HepG2 (cell line): Measurements from ENCODE around the gene TNFSF13. TPM values are rescaled to one million over a fixed set of nuclear protein-coding genes. Genes with fewer than 3 reads are reported as not detected.

Experiments
- ATAC-seq: fragments of 200-7000 bp; cut with Tn5 transposase; 3 replicates; pipeline ENCODE4 v1.9.1; 2020; ENCODE audit warnings: mild to moderate bottlenecking, moderate library complexity
- BruUV-seq: library from RNA; stranded (reverse); fragments of 400-500 nt; replicated peaks from 2 replicates; lab custom pipeline; 2021; lab: Mats Ljungman, UMichigan
- CTCF ChIA-PET: fragments of 300-600 bp; formaldehyde crosslinking; extraction: SDS; loops from one replicate; lab custom pipeline; 2021; ENCODE audit warnings: low total read pairs, inconsistent platforms, low intra/inter-chr PET ratio; lab: Yijun Ruan, JAX
- POLR2A ChIA-PET: fragments of 350-600 bp; sonication (Branson Sonifier 250); formaldehyde crosslinking; loops from one replicate; lab custom pipeline; 2020; ENCODE audit warnings: antibody characterized with exemption, inconsistent platforms; lab: Yijun Ruan, JAX
- DNase-seq: peaks from one replicate; pipeline ENCODE4 v3.0.0-alpha.2; 2015; ENCODE audit warnings: low spot score
- FAIRE-seq: peaks from 3 replicates; lab custom pipeline; 2011; peaks lifted over from hg19 to GRCh38; lab: Jason Lieb, UNC
- H2AFZ ChIP-seq: one replicate; pipeline ENCODE4 v1.6.1; 2011; ENCODE audit warnings: low read length, inconsistent platforms
- H3K27ac ChIP-seq: fragments of 300-600 bp; 3 replicates; pipeline ENCODE4 v1.8.0; 2011; ENCODE audit warnings: mixed run types, mild to moderate bottlenecking, mixed read lengths, low read length, inconsistent platforms; ENCODE audit not compliant: insufficient read depth; ENCODE audit errors: extremely low read length
- H3K27me3 ChIP-seq, 2 experiments: fragments of 200-600 bp in 1 of 2; 2 replicates in 1 of 2; 3 replicates in 1 of 2; pipeline versions ENCODE4 v1.6.0 to v1.8.0; 2011; ENCODE audit warnings: low read length in 2 of 2, mild to moderate bottlenecking in 2 of 2, moderate library complexity in 2 of 2, inconsistent platforms in 1 of 2; ENCODE audit not compliant: insufficient read depth in 2 of 2, control insufficient read depth in 1 of 2
- H3K36me3 ChIP-seq, 2 experiments: fragments of 200-600 bp in 1 of 2; replicated peaks in 1 of 2; 2 replicates in 1 of 2; 3 replicates in 1 of 2; pipeline versions ENCODE4 v1.5.1 to v1.8.0; 2011; ENCODE audit warnings: low read length in 2 of 2, inconsistent platforms in 1 of 2; ENCODE audit not compliant: insufficient read depth in 2 of 2, control insufficient read depth in 1 of 2
- H3K4me1 ChIP-seq: 2 replicates; pipeline ENCODE4 v1.5.1; 2012; ENCODE audit warnings: low read length, inconsistent platforms; ENCODE audit not compliant: insufficient read depth
- H3K4me2 ChIP-seq: 2 replicates; pipeline ENCODE4 v1.6.0; 2011; ENCODE audit warnings: low read depth, low read length, inconsistent platforms
- H3K4me3 ChIP-seq, 3 experiments: fragments of 200-600 bp in 1 of 3; sonication (generic), shearing (Covaris generic) in 1 of 3; replicated peaks in 1 of 3; 2 replicates each; pipeline ENCODE4 v1.5.1; 2011 to 2016; ENCODE audit warnings: low read length in 3 of 3, inconsistent platforms in 2 of 3, low read depth in 2 of 3, mild to moderate bottlenecking in 2 of 3, control low read depth in 1 of 3, mixed read lengths in 1 of 3; ENCODE audit not compliant: insufficient read depth in 1 of 3
- H3K79me2 ChIP-seq: one replicate; pipeline ENCODE4 v1.6.1; 2011; ENCODE audit warnings: low read length, inconsistent platforms; ENCODE audit not compliant: insufficient read depth
- H3K9ac ChIP-seq: 2 replicates; pipeline ENCODE4 v1.6.0; 2011; ENCODE audit warnings: mild to moderate bottlenecking, low read depth, low read length, inconsistent platforms; ENCODE audit not compliant: insufficient read depth
- H3K9me3 ChIP-seq: 2 replicates; pipeline ENCODE4 v1.5.1; 2012; ENCODE audit warnings: mild to moderate bottlenecking, low read length
- H4K20me1 ChIP-seq: 2 replicates; pipeline ENCODE4 v1.6.0; 2011; ENCODE audit warnings: inconsistent platforms, mild to moderate bottlenecking, low read length, moderate library complexity; ENCODE audit not compliant: insufficient read depth
- PHF21A ChIP-seq: sonication (generic); formaldehyde crosslinking; IDR thresholded peaks from 2 replicates; pipeline ENCODE4 v1.5.0; 2020; ENCODE audit warnings: mild to moderate bottlenecking, missing genetic modification reagents
- REST ChIP-seq, 2 experiments: IDR thresholded peaks; 2 replicates each; pipeline ENCODE4 v1.6.1; 2011 to 2012; ENCODE audit warnings: low read length in 2 of 2, borderline replicate concordance in 1 of 2, low read depth in 1 of 2, mild to moderate bottlenecking in 1 of 2, moderate library complexity in 1 of 2
- ZBTB1 ChIP-seq: sonication (generic); formaldehyde crosslinking; IDR thresholded peaks from 2 replicates; pipeline ENCODE4 v1.4.0; 2020; ENCODE audit warnings: missing genetic modification reagents, borderline replicate concordance
- ZBTB38 ChIP-seq: sonication (generic); formaldehyde crosslinking; IDR thresholded peaks from 2 replicates; pipeline ENCODE4 v1.5.1; 2020; ENCODE audit warnings: mild to moderate bottlenecking, missing genetic modification reagents
- ZNF24 ChIP-seq: fragments of 450-650 bp; IDR thresholded peaks from 2 replicates; pipeline ENCODE4 v1.6.1; 2017; ENCODE audit warnings: antibody characterized with exemption, mild to moderate bottlenecking
- WGBS: methylation state at CpG from one replicate; pipeline ENCODE4 v1.1.6; 2017; ENCODE audit warnings: low lambda C conversion rate; 5-methylcytosine and 5-hydroxymethylcytosine counted together
- in situ Hi-C: cut with HindIII; loops from 2 replicates; pipeline ENCODE4 v1.10.0; 2017; ENCODE audit warnings: low pct_unique_long_range_greater_than_20kb; ENCODE audit not compliant: extremely low pct_ligation_motif_present
- intact Hi-C: fragments of 100-400 bp; cut with micrococcal nuclease; formaldehyde crosslinking; loops from one replicate; pipeline ENCODE4 v1.10.0; 2022; ENCODE audit not compliant: unreplicated experiment
- polyA plus RNA-seq, 8 experiments: library from polyadenylated mRNA; depleted of rRNA in 3 of 8; stranded (reverse) in 7 of 8; unstranded in 1 of 8; fragments of >200 nt; fragmentation: Illumina TruSeq in 4 of 8; extraction: Trizol in 4 of 8; gene quantifications; 2 replicates each; pipeline versions ENCODE4 v1.2.1 to v1.2.3, GENCODE V29; 2011 to 2016; ENCODE audit warnings: low read depth in 4 of 8, missing spikeins in 1 of 8, mixed read lengths in 1 of 8; ENCODE audit not compliant: insufficient read depth in 1 of 8
- total RNA-seq, 5 experiments: library from RNA; depleted of rRNA; stranded (reverse); fragments of >200 nt; fragmentation: Illumina TruSeq; extraction: Trizol; gene quantifications; 2 replicates each; pipeline ENCODE4 v1.2.3, GENCODE V29; 2016; ENCODE audit warnings: low read depth in 1 of 5

The TNFSF13 gene
- total and polyA plus RNA-seq, 2 of the 13 experiments (the other 11 are each of a cell fraction or from before 2014, with no cell fraction given), result 2.5 to 3.3 TPM

- no TSS peak for BruUV-seq
- Histone ChIP-seq H3K9ac (no peak overlapping the region), H3K27ac (no peak overlapping the region), H3K27me3 (peaks cover 0 to 8% of the 10 kb centered on the region in 2 experiments; a peak in 3 of 5 replicates), H4K20me1 (no peaks in the 10 kb centered on the region), H3K36me3 (no peaks in the 10 kb centered on the region), H3K4me2 (no peak overlapping the region), H2AFZ (no peak overlapping the region), H3K4me1 (peaks cover 49% of the 10 kb centered on the region), H3K4me3 (no peak overlapping the region), H3K9me3 (peaks cover 15% of the 10 kb centered on the region), H3K79me2 (no peaks in the 10 kb centered on the region)
- intact Hi-C loops (loop anchor here (2.0 kb wide), 1 partner anchor 14 kb away; no protein-coding TSS in a partner anchor), in situ Hi-C loops (no loop called here)
- FAIRE-seq, result no peak
- no peak for DNase-seq
- TF ChIP-seq ZBTB1 (CRISPR knock-in tag), result no peak
- TF ChIP-seq REST (IDR thresholded peaks at IDR 0.05; ENCODE audit: borderline replicate concordance in 1 of 2, low read depth in 1 of 2, low read length in 2 of 2), result no peak
- TF ChIP-seq PHF21A (CRISPR knock-in tag), result no peak
- TF ChIP-seq ZNF24, result no peak
- TF ChIP-seq ZBTB38 (CRISPR knock-in tag), result no peak
- ChIA-PET POLR2A (interaction anchor here (1.0 kb wide), 1 partner anchor 21 kb away, joined by 3 read pairs; no protein-coding TSS in a partner anchor), CTCF (no interaction called here)
- no peak for ATAC-seq
- WGBS, result 41% methylated on average over 11 of the region's 11 CpGs
These were observed 19.5 kb upstream of the TNFSF13 start for GRCh38 chr17:7538891-7539545.
